GM18499 (cell line): Measurements from ENCODE around the gene KCNC1.

Source experiments
- ATAC-seq: cut with Tn5 transposase; IDR thresholded peaks from one replicate; pipeline ENCODE4 v1.9.1; 2021; ENCODE audit warnings: moderate number of reproducible peaks; ENCODE audit not compliant: insufficient read depth, unreplicated experiment

KCNC1 gene

GRCh38 chr11:17770048-17770652 is 35.6 kb downstream of the KCNC1 start:
- ATAC-seq: no peak

- no peak for ATAC-seq
These were observed 36.3 kb downstream of the KCNC1 start for GRCh38 chr11:17770917-17771316.

- ATAC-seq: no peak
These were observed 36.8 kb downstream of the KCNC1 start for GRCh38 chr11:17771415-17771814.

GRCh38 chr11:17771841-17772401 is 37.3 kb downstream of the KCNC1 start:
- ATAC-seq: no peak

GRCh38 chr11:17772704-17773600 is 38.4 kb downstream of the KCNC1 start:
- no peak for ATAC-seq

- no peak for ATAC-seq
These were observed 39.1 kb downstream of the KCNC1 start for GRCh38 chr11:17773674-17774073.

GRCh38 chr11:17774232-17775034 is 39.9 kb downstream of the KCNC1 start:
- no peak for ATAC-seq

- no peak for ATAC-seq
These were observed 40.4 kb downstream of the KCNC1 start for GRCh38 chr11:17775035-17775348.

- ATAC-seq: no peak
These were observed 41.1 kb downstream of the KCNC1 start for GRCh38 chr11:17775507-17776211.

- no peak for ATAC-seq
These were observed 41.8 kb downstream of the KCNC1 start for GRCh38 chr11:17776212-17776875.

GRCh38 chr11:17777086-17777737 is 42.6 kb downstream of the KCNC1 start:
- no peak for ATAC-seq

GRCh38 chr11:17777738-17778091 is 43.1 kb downstream of the KCNC1 start:
- ATAC-seq: no peak

- no peak for ATAC-seq
These were observed 43.8 kb downstream of the KCNC1 start for GRCh38 chr11:17778352-17778751.

- no peak for ATAC-seq
These were observed 44.6 kb downstream of the KCNC1 start for GRCh38 chr11:17778956-17779860.

- no peak for ATAC-seq
These were observed 45.4 kb downstream of the KCNC1 start for GRCh38 chr11:17779861-17780594.

GRCh38 chr11:17780668-17781067 is 46.1 kb downstream of the KCNC1 start:
- ATAC-seq: no peak

- no peak for ATAC-seq
These were observed 46.6 kb downstream of the KCNC1 start for GRCh38 chr11:17781221-17781620.

GRCh38 chr11:17781626-17782025 is 47.0 kb downstream of the KCNC1 start:
- ATAC-seq: no peak
